SU-DHL-6 (cell line): ENCODE data around the gene UBE2E1.

ENCODE experiments used
- H2AFZ ChIP-seq: fragments of 200-600 bp; sonication (generic); 2 replicates; pipeline ENCODE4 v1.6.1; 2014; ENCODE audit warnings: low read depth, mild to moderate bottlenecking, moderate library complexity, mixed read lengths, antibody characterized with exemption, low read length; ENCODE audit not compliant: severe bottlenecking
- H3F3A ChIP-seq: fragments of 200-600 bp; shearing (Covaris generic); 2 replicates; pipeline ENCODE4 v1.6.0; 2016; ENCODE audit warnings: antibody characterized with exemption, mild to moderate bottlenecking; ENCODE audit not compliant: insufficient read depth
- H3K27ac ChIP-seq: fragments of 200-600 bp; sonication (generic); 2 replicates; pipeline ENCODE4 v1.5.1; 2016; ENCODE audit warnings: low read depth, mild to moderate bottlenecking, low read length, moderate library complexity, mixed read lengths
- H3K27me3 ChIP-seq: fragments of 200-600 bp; sonication (generic), shearing (Covaris generic); 2 replicates; pipeline ENCODE4 v1.6.0; 2014; ENCODE audit warnings: mild to moderate bottlenecking, low read length
- H3K36me3 ChIP-seq: fragments of 200-600 bp; sonication (generic); 2 replicates; pipeline ENCODE4 v1.6.1; 2014; ENCODE audit warnings: mild to moderate bottlenecking, low read length, mixed read lengths
- H3K4me2 ChIP-seq: fragments of 300-600, 200-600 bp; shearing (Covaris generic), sonication (generic); 2 replicates; pipeline ENCODE4 v1.6.0; 2014; ENCODE audit warnings: low read length, low read depth, mild to moderate bottlenecking; ENCODE audit not compliant: poor library complexity, severe bottlenecking
- H3K4me3 ChIP-seq: fragments of 200-600 bp; sonication (generic); 2 replicates; pipeline ENCODE4 v1.5.1; 2014; ENCODE audit warnings: antibody characterized with exemption, low read length, mild to moderate bottlenecking, mixed read lengths; ENCODE audit not compliant: insufficient read depth, poor library complexity, severe bottlenecking
- H3K79me2 ChIP-seq: fragments of 200-600 bp; sonication (generic); 2 replicates; pipeline ENCODE4 v1.6.1; 2014; ENCODE audit warnings: mild to moderate bottlenecking, low read length, moderate library complexity; ENCODE audit not compliant: insufficient read depth
- H3K9ac ChIP-seq: fragments of 200-600 bp; sonication (generic); 2 replicates; pipeline ENCODE4 v1.7.0; 2014; ENCODE audit warnings: mild to moderate bottlenecking, low read length
- H3K9me2 ChIP-seq: fragments of 200-600 bp; sonication (generic); replicated peaks from 2 replicates; pipeline ENCODE4 v1.6.1; 2014; ENCODE audit warnings: low read length; ENCODE audit not compliant: insufficient read depth
- H3K9me3 ChIP-seq: fragments of 200-600 bp; sonication (generic); 2 replicates; pipeline ENCODE4 v1.6.1; 2014; ENCODE audit warnings: low read length, mixed read lengths; ENCODE audit not compliant: insufficient read depth
- H4K20me1 ChIP-seq: fragments of 200-600 bp; sonication (generic); 2 replicates; pipeline ENCODE4 v1.6.1; 2014; ENCODE audit warnings: low read depth, mild to moderate bottlenecking, antibody characterized with exemption, low read length, moderate library complexity, mixed read lengths
- CTCF ChIP-seq: fragments of 200-600 bp; sonication (generic); IDR thresholded peaks from one replicate; pipeline ENCODE4 v1.5.1; 2017; ENCODE audit warnings: antibody characterized with exemption, mild to moderate bottlenecking, low read length, moderate library complexity; ENCODE audit not compliant: insufficient read depth, poor library complexity, severe bottlenecking
- EZH2phosphoT487 ChIP-seq: fragments of 200-600 bp; sonication (generic), shearing (Covaris generic); conservative IDR thresholded peaks from 2 replicates; pipeline ENCODE4 v1.6.1; 2018; ENCODE audit warnings: mild to moderate bottlenecking, antibody characterized with exemption, low read length, moderate library complexity, mixed read lengths

UBE2E1 gene

GRCh38 chr3:23872330-23872729, 66.6 kb downstream of the UBE2E1 start:
- Histone ChIP-seq H2AFZ (no peak overlapping the region), H3K9me2 (no peaks in the 10 kb centered on the region), H3F3A (no peaks in the 10 kb centered on the region), H3K4me2 (no peak overlapping the region), H3K36me3 (no peaks in the 10 kb centered on the region), H3K9me3 (no peaks in the 10 kb centered on the region), H4K20me1 (peaks cover 6% of the 10 kb centered on the region; the same call in 1 of the 2 replicates), H3K27me3 (no peaks in the 10 kb centered on the region), H3K27ac (no peak overlapping the region), H3K4me3 (no peak overlapping the region), H3K9ac (no peak overlapping the region), H3K79me2 (no peaks in the 10 kb centered on the region)
- TF ChIP-seq EZH2phosphoT487 = no peak
- no peak for TF ChIP-seq CTCF

GRCh38 chr3:23873941-23874340, 68.2 kb downstream of the UBE2E1 start:
- Histone ChIP-seq H3F3A (no peaks in the 10 kb centered on the region), H3K27me3 (no peaks in the 10 kb centered on the region), H3K79me2 (no peaks in the 10 kb centered on the region)

GRCh38 chr3:23874359-23875112, 68.8 kb downstream of the UBE2E1 start:
- no peak overlapping the region for H3K4me3 ChIP-seq
- no peaks in the 10 kb centered on the region for H3K36me3 ChIP-seq
- no peaks in the 10 kb centered on the region for H3F3A ChIP-seq
- no peak overlapping the region for H3K4me2 ChIP-seq
- no peak overlapping the region for H3K27ac ChIP-seq
- H3K9me3 ChIP-seq = no peaks in the 10 kb centered on the region
- no peaks in the 10 kb centered on the region for H3K9me2 ChIP-seq
- H4K20me1 ChIP-seq = no peaks in the 10 kb centered on the region
- H3K79me2 ChIP-seq = no peaks in the 10 kb centered on the region
- no peak overlapping the region for H2AFZ ChIP-seq
- TF ChIP-seq CTCF (no peak), EZH2phosphoT487 (no peak)
- no peaks in the 10 kb centered on the region for H3K27me3 ChIP-seq
- H3K9ac ChIP-seq = no peak overlapping the region

More at GRCh38 chr3:23873941-23874340, 68.2 kb downstream of the UBE2E1 start:
- H4K20me1 ChIP-seq = no peaks in the 10 kb centered on the region
- no peak overlapping the region for H3K4me2 ChIP-seq
- no peak for TF ChIP-seq CTCF
- TF ChIP-seq EZH2phosphoT487 = no peak
- H3K9me3 ChIP-seq = no peaks in the 10 kb centered on the region
- H2AFZ ChIP-seq = no peak overlapping the region
- H3K36me3 ChIP-seq = no peaks in the 10 kb centered on the region
- no peaks in the 10 kb centered on the region for H3K9me2 ChIP-seq
- no peak overlapping the region for H3K9ac ChIP-seq
- no peak overlapping the region for H3K27ac ChIP-seq
- no peak overlapping the region for H3K4me3 ChIP-seq
